Prostate gland (tissue), 2 donors: ENCODE measurements around the gene VEZT. TPM values are rescaled to one million over a fixed set of nuclear protein-coding genes. Genes with fewer than 3 reads are reported as not detected.

Experiments used
- DNase-seq: peaks from one replicate; pipeline ENCODE4 v3.0.0-alpha.2; 2019; ENCODE audit warnings: low spot score
- H3K27ac ChIP-seq, 2 donors: fragments of 200-600 bp; sonication (generic); 2 replicates each; pipeline ENCODE4 v1.5.1; 2017 to 2019
- H3K27me3 ChIP-seq: fragments of 200-600 bp; sonication (generic); replicated peaks from 2 replicates; pipeline ENCODE4 v1.5.1; 2019; ENCODE audit not compliant: insufficient read depth
- H3K36me3 ChIP-seq, 2 donors: fragments of 200-600 bp; sonication (generic); 1 replicate in 1 of 2; 2 replicates in 1 of 2; pipeline versions ENCODE4 v1.5.1 to v1.8.1; 2017 to 2019
- H3K4me1 ChIP-seq: fragments of 200-600 bp; sonication (generic); replicated peaks from 2 replicates; pipeline ENCODE4 v1.5.1; 2019
- H3K4me3 ChIP-seq, 2 donors: fragments of 200-600 bp; sonication (generic); 2 replicates each; pipeline ENCODE4 v1.5.1; 2017 to 2019
- H3K9me3 ChIP-seq: fragments of 200-600 bp; sonication (generic); 2 replicates; pipeline ENCODE4 v1.5.1; 2017
- CTCF ChIP-seq, 4 experiments: fragments of 200-600 bp in 2 of 4; fragments of 450-650 bp in 2 of 4; sonication (generic) in 2 of 4; IDR thresholded peaks; 1 replicate in 3 of 4; 2 replicates in 1 of 4; pipeline ENCODE4 v1.5.1; 2016 to 2019; ENCODE audit warnings: antibody characterized with exemption in 4 of 4, mild to moderate bottlenecking in 2 of 4, moderate library complexity in 2 of 4
- POLR2A ChIP-seq: fragments of 450-650 bp; IDR thresholded peaks from one replicate; pipeline ENCODE4 v1.6.1; 2016; ENCODE audit warnings: antibody characterized with exemption, mild to moderate bottlenecking
- POLR2AphosphoS5 ChIP-seq: sonication (generic); formaldehyde crosslinking; IDR thresholded peaks from one replicate; pipeline ENCODE4 v1.6.1; 2017; ENCODE audit warnings: antibody characterized with exemption
- WGBS: methylation state at CpG from one replicate; pipeline ENCODE4 v1.1.5; 2018; 5-methylcytosine and 5-hydroxymethylcytosine counted together
- intact Hi-C: fragments of 100-400 bp; cut with DNase I; formaldehyde crosslinking; loops from one replicate; pipeline ENCODE4 v1.14.2; 2022
- total RNA-seq, 2 donors: library from RNA; depleted of rRNA; stranded (reverse); fragments of >200 nt; gene quantifications; one replicate each; pipeline ENCODE4 v1.1.0, GENCODE V29; 2016

The VEZT gene
- total RNA-seq, 2 donors from 2014 or later: 37.4 to 81.6 TPM

- Histone ChIP-seq H3K4me1 (no peaks in the 10 kb centered on the region), H3K4me3 (no peak overlapping the region), H3K36me3 (no peaks in the 10 kb centered on the region), H3K27ac (peak overlapping the region in 1 of 2 donors; percentile 1), H3K9me3 (no peaks in the 10 kb centered on the region), H3K27me3 (no peaks in the 10 kb centered on the region)
- intact Hi-C loops: no loop called here
- 49% methylated on average over 1 of the region's 1 CpG for WGBS
- no peak for DNase-seq
- TF ChIP-seq CTCF (IDR thresholded peaks at IDR 0.05) (no peak), POLR2A (no peak), POLR2AphosphoS5 (no peak)
Observed at GRCh38 chr12:95203487-95204030, 14.0 kb upstream of the VEZT start.

DNA sequence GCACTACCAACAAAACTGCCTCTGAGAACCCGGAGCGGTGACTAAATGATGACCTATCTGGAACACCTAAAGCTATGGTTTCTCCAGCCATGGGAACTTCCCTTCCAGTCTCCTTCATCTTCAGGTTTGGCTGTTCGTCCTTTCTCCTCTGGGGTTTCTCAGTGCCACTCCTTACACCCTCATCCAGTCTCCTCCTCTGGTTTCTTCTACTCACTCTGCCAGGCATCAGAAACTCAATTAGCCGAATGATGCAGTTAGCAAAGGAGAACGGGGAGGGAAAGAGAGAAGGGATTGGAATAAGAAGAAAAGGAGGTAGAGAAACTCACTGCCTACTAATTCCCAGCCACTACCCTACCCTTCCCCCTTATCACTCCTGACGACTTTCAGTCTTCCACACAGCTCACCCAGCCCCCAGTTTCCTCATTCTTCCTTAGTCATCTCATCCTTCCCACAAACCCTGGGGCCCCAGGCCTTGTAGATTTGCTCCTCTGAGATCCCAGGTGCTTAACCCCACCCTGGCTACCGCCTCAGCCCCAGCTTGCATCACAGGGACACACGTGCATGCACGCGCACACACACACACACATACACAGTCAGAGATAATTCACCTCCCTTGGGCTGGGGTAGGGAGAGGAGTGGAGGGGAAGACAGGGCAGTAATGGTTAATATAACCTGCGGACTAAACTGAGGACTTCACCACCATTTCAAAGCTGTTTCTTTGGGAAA is 13.3 kb upstream of the VEZT start:
- Histone ChIP-seq H3K27ac (peak overlapping the region; percentile 1 to 8), H3K27me3 (no peaks in the 10 kb centered on the region), H3K36me3 (no peaks in the 10 kb centered on the region), H3K4me3 (no peak overlapping the region), H3K4me1 (no peaks in the 10 kb centered on the region), H3K9me3 (no peaks in the 10 kb centered on the region)
- TF ChIP-seq POLR2A (no peak), POLR2AphosphoS5 (no peak), CTCF (IDR thresholded peaks at IDR 0.05) (no peak)
- intact Hi-C loops: no loop called here
- DNase-seq: peak; percentile 12
- WGBS: 75% methylated on average over 11 of the region's 11 CpGs

DNA sequence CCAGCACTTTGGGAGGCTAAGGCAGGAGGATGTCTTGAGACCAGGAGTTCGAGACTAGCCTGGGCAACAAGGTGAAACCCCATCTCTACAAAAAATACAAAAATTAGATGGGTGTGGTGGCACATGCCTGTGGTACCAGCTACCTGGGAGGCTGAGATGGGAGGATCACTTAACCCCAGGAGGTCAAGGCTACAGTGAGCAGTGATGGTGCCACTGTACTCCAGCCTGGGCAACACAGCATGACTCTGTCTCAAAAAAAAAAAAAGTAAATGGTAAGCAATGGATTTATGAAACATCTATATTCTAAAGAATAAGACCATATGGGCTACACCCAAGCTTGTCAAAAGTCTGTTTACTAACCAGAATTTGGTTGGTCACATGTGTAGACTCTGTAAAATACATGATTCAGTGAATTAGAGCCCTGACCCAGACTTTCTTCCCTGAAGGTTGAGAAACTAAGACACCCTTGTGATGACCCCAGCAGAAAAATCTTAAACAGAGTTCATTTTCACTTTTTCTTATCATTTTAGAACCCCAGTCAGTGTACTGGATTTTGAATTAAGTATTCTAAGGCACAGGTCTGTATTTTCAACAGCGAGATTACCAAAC is 12.5 kb upstream of the VEZT start:
- 96% methylated on average over 2 of the region's 2 CpGs for WGBS
- H3K36me3 ChIP-seq: no peaks in the 10 kb centered on the region
- H3K27ac ChIP-seq: peak overlapping the region; percentile 37 to 62
- intact Hi-C loops: no loop called here
- DNase-seq: no peak
- TF ChIP-seq CTCF (IDR thresholded peaks at IDR 0.05) (no peak), POLR2A (no peak), POLR2AphosphoS5 (no peak)
- H3K4me1 ChIP-seq: no peaks in the 10 kb centered on the region
- H3K27me3 ChIP-seq: no peaks in the 10 kb centered on the region
- no peak overlapping the region for H3K4me3 ChIP-seq
- H3K9me3 ChIP-seq: no peaks in the 10 kb centered on the region

- TF ChIP-seq CTCF (IDR thresholded peaks at IDR 0.05) (no peak), POLR2AphosphoS5 (peak; percentile 59)
- H3K27ac ChIP-seq: peak overlapping the region; percentile 37 to 62
- intact Hi-C loops: no loop called here
- no peaks in the 10 kb centered on the region for H3K4me1 ChIP-seq
- WGBS: 24% methylated on average over 4 of the region's 4 CpGs
- no peaks in the 10 kb centered on the region for H3K9me3 ChIP-seq
- H3K27me3 ChIP-seq: no peaks in the 10 kb centered on the region
- DNase-seq: peak; percentile 16
- no peaks in the 10 kb centered on the region for H3K36me3 ChIP-seq
- no peak overlapping the region for H3K4me3 ChIP-seq
Observed at GRCh38 chr12:95205685-95206084, 11.9 kb upstream of the VEZT start.

DNA sequence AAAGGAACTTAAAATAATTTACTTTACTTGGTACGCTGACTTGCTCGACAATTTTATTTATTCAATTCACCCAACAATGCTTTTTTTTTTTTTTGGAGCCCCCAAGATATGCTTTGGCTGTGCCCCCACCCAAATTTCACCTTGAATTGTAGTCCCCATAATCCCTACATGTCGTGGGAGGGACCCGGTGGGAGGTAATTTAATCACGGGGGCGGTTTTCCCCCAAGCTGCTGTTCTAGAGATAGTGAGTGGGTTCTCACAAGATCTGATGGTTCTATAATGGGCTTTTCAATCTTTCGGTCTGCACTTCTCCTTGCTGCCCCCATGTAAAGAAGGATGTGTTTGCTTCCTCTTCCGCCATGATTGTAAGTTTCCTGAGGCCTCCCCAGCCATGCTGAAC is 10.7 kb upstream of the VEZT start:
- no peaks in the 10 kb centered on the region for H3K27me3 ChIP-seq
- H3K4me1 ChIP-seq: no peaks in the 10 kb centered on the region
- no peak overlapping the region for H3K4me3 ChIP-seq
- no peaks in the 10 kb centered on the region for H3K9me3 ChIP-seq
- H3K27ac ChIP-seq: no peak overlapping the region
- intact Hi-C loops: no loop called here
- 96% methylated on average over 8 of the region's 8 CpGs for WGBS
- H3K36me3 ChIP-seq: no peaks in the 10 kb centered on the region
- DNase-seq: no peak
- TF ChIP-seq POLR2AphosphoS5 (no peak), CTCF (IDR thresholded peaks at IDR 0.05) (no peak), POLR2A (no peak)
